HepG2 (cell line): ENCODE results near the gene OSBPL3. TPM values are rescaled to one million over a fixed set of nuclear protein-coding genes. Genes with fewer than 3 reads are reported as not detected.

ENCODE experiments used
- ATAC-seq: fragments of 200-7000 bp; cut with Tn5 transposase; 3 replicates; pipeline ENCODE4 v1.9.1; 2020; ENCODE audit warnings: mild to moderate bottlenecking, moderate library complexity
- BruUV-seq: library from RNA; stranded (reverse); fragments of 400-500 nt; replicated peaks from 2 replicates; lab custom pipeline; 2021; lab: Mats Ljungman, UMichigan
- CTCF ChIA-PET: fragments of 300-600 bp; formaldehyde crosslinking; extraction: SDS; loops from one replicate; lab custom pipeline; 2021; ENCODE audit warnings: low total read pairs, inconsistent platforms, low intra/inter-chr PET ratio; lab: Yijun Ruan, JAX
- POLR2A ChIA-PET: fragments of 350-600 bp; sonication (Branson Sonifier 250); formaldehyde crosslinking; loops from one replicate; lab custom pipeline; 2020; ENCODE audit warnings: antibody characterized with exemption, inconsistent platforms; lab: Yijun Ruan, JAX
- DNase-seq: peaks from one replicate; pipeline ENCODE4 v3.0.0-alpha.2; 2015; ENCODE audit warnings: low spot score
- FAIRE-seq: peaks from 3 replicates; lab custom pipeline; 2011; peaks lifted over from hg19 to GRCh38; lab: Jason Lieb, UNC
- H2AFZ ChIP-seq: one replicate; pipeline ENCODE4 v1.6.1; 2011; ENCODE audit warnings: low read length, inconsistent platforms
- H3K27ac ChIP-seq: fragments of 300-600 bp; 3 replicates; pipeline ENCODE4 v1.8.0; 2011; ENCODE audit warnings: mixed run types, mild to moderate bottlenecking, mixed read lengths, low read length, inconsistent platforms; ENCODE audit not compliant: insufficient read depth; ENCODE audit errors: extremely low read length
- H3K27me3 ChIP-seq, 2 experiments: fragments of 200-600 bp in 1 of 2; 2 replicates in 1 of 2; 3 replicates in 1 of 2; pipeline versions ENCODE4 v1.6.0 to v1.8.0; 2011; ENCODE audit warnings: low read length in 2 of 2, mild to moderate bottlenecking in 2 of 2, moderate library complexity in 2 of 2, inconsistent platforms in 1 of 2; ENCODE audit not compliant: insufficient read depth in 2 of 2, control insufficient read depth in 1 of 2
- H3K36me3 ChIP-seq, 2 experiments: fragments of 200-600 bp in 1 of 2; replicated peaks in 1 of 2; 2 replicates in 1 of 2; 3 replicates in 1 of 2; pipeline versions ENCODE4 v1.5.1 to v1.8.0; 2011; ENCODE audit warnings: low read length in 2 of 2, inconsistent platforms in 1 of 2; ENCODE audit not compliant: insufficient read depth in 2 of 2, control insufficient read depth in 1 of 2
- H3K4me1 ChIP-seq: 2 replicates; pipeline ENCODE4 v1.5.1; 2012; ENCODE audit warnings: low read length, inconsistent platforms; ENCODE audit not compliant: insufficient read depth
- H3K4me2 ChIP-seq: 2 replicates; pipeline ENCODE4 v1.6.0; 2011; ENCODE audit warnings: low read depth, low read length, inconsistent platforms
- H3K4me3 ChIP-seq, 3 experiments: fragments of 200-600 bp in 1 of 3; sonication (generic), shearing (Covaris generic) in 1 of 3; replicated peaks in 1 of 3; 2 replicates each; pipeline ENCODE4 v1.5.1; 2011 to 2016; ENCODE audit warnings: low read length in 3 of 3, inconsistent platforms in 2 of 3, low read depth in 2 of 3, mild to moderate bottlenecking in 2 of 3, control low read depth in 1 of 3, mixed read lengths in 1 of 3; ENCODE audit not compliant: insufficient read depth in 1 of 3
- H3K79me2 ChIP-seq: one replicate; pipeline ENCODE4 v1.6.1; 2011; ENCODE audit warnings: low read length, inconsistent platforms; ENCODE audit not compliant: insufficient read depth
- H3K9ac ChIP-seq: 2 replicates; pipeline ENCODE4 v1.6.0; 2011; ENCODE audit warnings: mild to moderate bottlenecking, low read depth, low read length, inconsistent platforms; ENCODE audit not compliant: insufficient read depth
- H3K9me3 ChIP-seq: 2 replicates; pipeline ENCODE4 v1.5.1; 2012; ENCODE audit warnings: mild to moderate bottlenecking, low read length
- H4K20me1 ChIP-seq: 2 replicates; pipeline ENCODE4 v1.6.0; 2011; ENCODE audit warnings: inconsistent platforms, mild to moderate bottlenecking, low read length, moderate library complexity; ENCODE audit not compliant: insufficient read depth
- IKZF4 ChIP-seq: sonication (generic); formaldehyde crosslinking; IDR thresholded peaks from 2 replicates; pipeline ENCODE4 v1.5.1; 2020; ENCODE audit warnings: borderline replicate concordance, mild to moderate bottlenecking, low read depth, missing genetic modification reagents; ENCODE audit errors: not compliant biosample characterization
- TP53 ChIP-seq: sonication (generic); formaldehyde crosslinking; conservative IDR thresholded peaks from 2 replicates; pipeline ENCODE4 v1.4.0; 2020; ENCODE audit warnings: missing genetic modification reagents
- WIZ ChIP-seq: sonication (generic); formaldehyde crosslinking; IDR thresholded peaks from 2 replicates; pipeline ENCODE4 v1.5.1; 2020; ENCODE audit warnings: mild to moderate bottlenecking, missing genetic modification reagents
- ZBTB1 ChIP-seq: sonication (generic); formaldehyde crosslinking; IDR thresholded peaks from 2 replicates; pipeline ENCODE4 v1.4.0; 2020; ENCODE audit warnings: missing genetic modification reagents, borderline replicate concordance
- ZNF225 ChIP-seq: sonication (generic); formaldehyde crosslinking; IDR thresholded peaks from 2 replicates; pipeline ENCODE4 v1.4.0; 2020; ENCODE audit warnings: mild to moderate bottlenecking, missing genetic modification reagents
- whole genome bisulfite sequencing: methylation state at CpG from one replicate; pipeline ENCODE4 v1.1.6; 2017; ENCODE audit warnings: low lambda C conversion rate; 5-methylcytosine and 5-hydroxymethylcytosine counted together
- in situ Hi-C: cut with HindIII; loops from 2 replicates; pipeline ENCODE4 v1.10.0; 2017; ENCODE audit warnings: low pct_unique_long_range_greater_than_20kb; ENCODE audit not compliant: extremely low pct_ligation_motif_present
- intact Hi-C: fragments of 100-400 bp; cut with micrococcal nuclease; formaldehyde crosslinking; loops from one replicate; pipeline ENCODE4 v1.10.0; 2022; ENCODE audit not compliant: unreplicated experiment
- polyA plus RNA-seq, 8 experiments: library from polyadenylated mRNA; depleted of rRNA in 3 of 8; stranded (reverse) in 7 of 8; unstranded in 1 of 8; fragments of >200 nt; fragmentation: Illumina TruSeq in 4 of 8; extraction: Trizol in 4 of 8; gene quantifications; 2 replicates each; pipeline versions ENCODE4 v1.2.1 to v1.2.3, GENCODE V29; 2011 to 2016; ENCODE audit warnings: low read depth in 4 of 8, missing spikeins in 1 of 8, mixed read lengths in 1 of 8; ENCODE audit not compliant: insufficient read depth in 1 of 8
- total RNA-seq, 5 experiments: library from RNA; depleted of rRNA; stranded (reverse); fragments of >200 nt; fragmentation: Illumina TruSeq; extraction: Trizol; gene quantifications; 2 replicates each; pipeline ENCODE4 v1.2.3, GENCODE V29; 2016; ENCODE audit warnings: low read depth in 1 of 5
- TF ChIP-seq, protein P1 (sequence below), 2 experiments: IDR thresholded peaks; 2 replicates each; pipeline ENCODE4 v1.6.1; 2011 to 2012; ENCODE audit warnings: low read length in 2 of 2, borderline replicate concordance in 1 of 2, low read depth in 1 of 2, mild to moderate bottlenecking in 1 of 2, moderate library complexity in 1 of 2

The OSBPL3 gene
- total and polyA plus RNA-seq, 2 of the 13 experiments (the other 11 are each of a cell fraction or from before 2014, with no cell fraction given): 8.8 to 28.9 TPM

DNA sequence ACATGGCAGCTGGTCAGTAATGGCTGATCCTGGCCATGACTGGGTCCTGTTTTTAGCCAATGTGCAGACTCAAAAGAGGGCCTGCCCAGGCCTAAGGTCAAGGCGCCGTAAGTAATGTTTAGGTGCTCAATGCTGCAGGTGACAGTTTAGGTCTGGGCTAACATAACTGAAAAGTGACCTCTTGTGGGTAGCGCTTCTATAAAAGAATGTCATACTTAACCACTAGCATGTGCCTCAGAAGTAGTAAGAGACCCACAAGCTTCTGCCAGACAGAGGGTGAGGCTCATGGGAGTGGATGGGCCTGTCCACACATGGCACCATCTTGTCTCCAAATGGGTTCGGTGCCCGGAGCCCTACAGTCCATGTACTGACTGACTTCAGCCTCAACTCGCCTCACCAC is 132.2 kb downstream of the OSBPL3 start:
- FAIRE-seq: no peak
- H3K9me3 ChIP-seq: no peaks in the 10 kb centered on the region
- BruUV-seq: no TSS peak

More for the DNA sequence above, 132.2 kb downstream of the OSBPL3 start:
- in situ Hi-C loops: no loop called here
- H3K4me2 ChIP-seq: no peak overlapping the region
- intact Hi-C loops: no loop called here
- H4K20me1 ChIP-seq: no peaks in the 10 kb centered on the region
- CTCF ChIA-PET: no interaction called here
- DNase-seq (no peak), ATAC-seq (no peak)
- peaks cover 9 to 43% of the 10 kb centered on the region in 2 experiments for H3K36me3 ChIP-seq
- WGBS: 100% methylated on average over 6 of the region's 6 CpGs
- H2AFZ ChIP-seq: no peak overlapping the region
- TF ChIP-seq IKZF4 (CRISPR knock-in tag) (no peak), ZBTB1 (no peak), WIZ (CRISPR knock-in tag) (no peak), TP53 (CRISPR knock-in tag) (no peak), ZNF225 (no peak)
- TF ChIP-seq, protein P1, sequence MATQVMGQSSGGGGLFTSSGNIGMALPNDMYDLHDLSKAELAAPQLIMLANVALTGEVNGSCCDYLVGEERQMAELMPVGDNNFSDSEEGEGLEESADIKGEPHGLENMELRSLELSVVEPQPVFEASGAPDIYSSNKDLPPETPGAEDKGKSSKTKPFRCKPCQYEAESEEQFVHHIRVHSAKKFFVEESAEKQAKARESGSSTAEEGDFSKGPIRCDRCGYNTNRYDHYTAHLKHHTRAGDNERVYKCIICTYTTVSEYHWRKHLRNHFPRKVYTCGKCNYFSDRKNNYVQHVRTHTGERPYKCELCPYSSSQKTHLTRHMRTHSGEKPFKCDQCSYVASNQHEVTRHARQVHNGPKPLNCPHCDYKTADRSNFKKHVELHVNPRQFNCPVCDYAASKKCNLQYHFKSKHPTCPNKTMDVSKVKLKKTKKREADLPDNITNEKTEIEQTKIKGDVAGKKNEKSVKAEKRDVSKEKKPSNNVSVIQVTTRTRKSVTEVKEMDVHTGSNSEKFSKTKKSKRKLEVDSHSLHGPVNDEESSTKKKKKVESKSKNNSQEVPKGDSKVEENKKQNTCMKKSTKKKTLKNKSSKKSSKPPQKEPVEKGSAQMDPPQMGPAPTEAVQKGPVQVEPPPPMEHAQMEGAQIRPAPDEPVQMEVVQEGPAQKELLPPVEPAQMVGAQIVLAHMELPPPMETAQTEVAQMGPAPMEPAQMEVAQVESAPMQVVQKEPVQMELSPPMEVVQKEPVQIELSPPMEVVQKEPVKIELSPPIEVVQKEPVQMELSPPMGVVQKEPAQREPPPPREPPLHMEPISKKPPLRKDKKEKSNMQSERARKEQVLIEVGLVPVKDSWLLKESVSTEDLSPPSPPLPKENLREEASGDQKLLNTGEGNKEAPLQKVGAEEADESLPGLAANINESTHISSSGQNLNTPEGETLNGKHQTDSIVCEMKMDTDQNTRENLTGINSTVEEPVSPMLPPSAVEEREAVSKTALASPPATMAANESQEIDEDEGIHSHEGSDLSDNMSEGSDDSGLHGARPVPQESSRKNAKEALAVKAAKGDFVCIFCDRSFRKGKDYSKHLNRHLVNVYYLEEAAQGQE (IDR thresholded peaks at IDR 0.05; ENCODE audit: borderline replicate concordance in 1 of 2, low read depth in 1 of 2, low read length in 2 of 2): no peak
- no peaks in the 10 kb centered on the region for H3K79me2 ChIP-seq
- peaks cover 16% of the 10 kb centered on the region for H3K4me1 ChIP-seq
- POLR2A ChIA-PET: no interaction called here
- H3K27me3 ChIP-seq: no peaks in the 10 kb centered on the region
- no peak overlapping the region for H3K4me3 ChIP-seq
- no peak overlapping the region for H3K27ac ChIP-seq
- H3K9ac ChIP-seq: no peak overlapping the region
